Body of pancreas (tissue), 4 donors: ENCODE measurements around the gene SMC5. TPM values are rescaled to one million over a fixed set of nuclear protein-coding genes. Genes with fewer than 3 reads are reported as not detected.
A peak's percentile ranks its signal among the peaks of the same experiment; 100 is the strongest.

Source experiments
- ATAC-seq: fragments of 150-250 bp; one replicate; pipeline ENCODE4 v1.9.1; 2016
- DNase-seq, 4 donors: peaks; one replicate each; pipeline ENCODE4 v3.0.0-alpha.2; 2019
- H3K27ac ChIP-seq, 4 donors: fragments of 200-600 bp; sonication (generic); 1 replicate in 3 of 4; 2 replicates in 1 of 4; pipeline versions ENCODE4 v1.5.1 to v1.6.1; 2016 to 2019; ENCODE audit warnings: mild to moderate bottlenecking in 1 of 4, mixed read lengths in 1 of 4, moderate library complexity in 1 of 4
- H3K27me3 ChIP-seq, 2 donors: fragments of 200-600 bp; sonication (generic); one replicate each; pipeline ENCODE4 v1.6.0; 2016; ENCODE audit warnings: mild to moderate bottlenecking in 1 of 2
- H3K36me3 ChIP-seq, 2 donors: fragments of 200-600 bp; sonication (generic); replicated peaks in 1 of 2; 2 replicates each; pipeline ENCODE4 v1.5.1; 2016; ENCODE audit warnings: low read depth in 2 of 2; ENCODE audit not compliant: insufficient read depth in 1 of 2
- H3K4me1 ChIP-seq: fragments of 200-600 bp; sonication (generic); one replicate; pipeline ENCODE4 v1.6.0; 2016
- H3K4me3 ChIP-seq, 2 donors: fragments of 200-600 bp; sonication (generic); 1 replicate in 1 of 2; 2 replicates in 1 of 2; pipeline ENCODE4 v1.5.1; 2016 to 2019
- H3K9me3 ChIP-seq, 3 donors: fragments of 200-600 bp; sonication (generic); 1 replicate in 2 of 3; 2 replicates in 1 of 3; pipeline ENCODE4 v1.5.1; 2016
- POLR2A ChIP-seq, 3 donors: fragments of 450-650 bp; IDR thresholded peaks; one replicate each; pipeline ENCODE4 v1.6.1; 2016; ENCODE audit warnings: antibody characterized with exemption in 3 of 3, mild to moderate bottlenecking in 2 of 3
- WGBS, 2 donors: methylation state at CpG; one replicate each; pipeline ENCODE4 v1.1.5; 2017; 5-methylcytosine and 5-hydroxymethylcytosine counted together
- intact Hi-C: fragments of 100-400 bp; cut with DNase I; formaldehyde crosslinking; loops from one replicate; pipeline ENCODE4 v1.15.1; 2023
- total RNA-seq, 2 donors: library from RNA; depleted of rRNA; stranded (reverse); fragments of >200 nt; gene quantifications; one replicate each; pipeline ENCODE4 v1.1.0, GENCODE V29; 2016
- TF ChIP-seq, protein P1 (sequence below), 7 experiments: fragments of 450-650 bp in 4 of 7; fragments of 200-600 bp in 3 of 7; sonication (generic) in 3 of 7; IDR thresholded peaks; one replicate each; pipeline ENCODE4 v1.5.1; 2016 to 2019; ENCODE audit warnings: antibody characterized with exemption in 7 of 7

Gene SMC5
- total RNA-seq, 2 donors from 2014 or later, result 27.2 to 27.4 TPM

DNA sequence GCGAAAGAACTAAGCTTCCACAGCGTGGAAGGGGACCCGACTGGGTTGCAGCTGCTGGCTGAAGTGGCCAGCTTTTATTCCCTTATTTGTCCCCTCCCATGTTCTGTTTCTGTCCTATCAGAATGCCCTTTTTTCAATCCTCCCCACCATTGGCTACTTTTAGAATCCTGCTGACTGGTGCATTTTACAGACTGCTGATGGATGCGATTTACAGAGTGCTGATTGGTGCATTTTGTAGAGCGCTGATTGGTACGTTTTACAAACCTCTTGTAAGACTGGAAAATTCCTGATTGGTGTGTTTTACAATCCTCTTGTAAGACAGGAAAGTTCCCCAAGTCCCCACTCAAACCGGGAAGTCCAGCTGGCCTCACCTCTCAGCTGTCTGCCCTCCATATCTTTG lies 105.0 kb downstream of the SMC5 start:
- no peaks in the 10 kb centered on the region for H3K27me3 ChIP-seq
- WGBS, 2 donors, result 90 to 93% methylated on average over 7 of the region's 7 CpGs
- intact Hi-C loops, result no loop called here
- H3K27ac ChIP-seq, result no peak overlapping the region
- no peak for DNase-seq
- no peak for TF ChIP-seq POLR2A (IDR thresholded peaks at IDR 0.05)
- H3K36me3 ChIP-seq, result no peaks in the 10 kb centered on the region
- no peaks in the 10 kb centered on the region for H3K4me1 ChIP-seq
- no peak overlapping the region for H3K4me3 ChIP-seq
- no peaks in the 10 kb centered on the region for H3K9me3 ChIP-seq
- ATAC-seq, result no peak

- Histone ChIP-seq H3K9me3 (no peaks in the 10 kb centered on the region), H3K4me1 (no peaks in the 10 kb centered on the region), H3K36me3 (no peaks in the 10 kb centered on the region), H3K27me3 (no peaks in the 10 kb centered on the region), H3K27ac (no peak overlapping the region), H3K4me3 (no peak overlapping the region)
- DNase-seq (no peak), ATAC-seq (no peak)
- TF ChIP-seq, protein P1, sequence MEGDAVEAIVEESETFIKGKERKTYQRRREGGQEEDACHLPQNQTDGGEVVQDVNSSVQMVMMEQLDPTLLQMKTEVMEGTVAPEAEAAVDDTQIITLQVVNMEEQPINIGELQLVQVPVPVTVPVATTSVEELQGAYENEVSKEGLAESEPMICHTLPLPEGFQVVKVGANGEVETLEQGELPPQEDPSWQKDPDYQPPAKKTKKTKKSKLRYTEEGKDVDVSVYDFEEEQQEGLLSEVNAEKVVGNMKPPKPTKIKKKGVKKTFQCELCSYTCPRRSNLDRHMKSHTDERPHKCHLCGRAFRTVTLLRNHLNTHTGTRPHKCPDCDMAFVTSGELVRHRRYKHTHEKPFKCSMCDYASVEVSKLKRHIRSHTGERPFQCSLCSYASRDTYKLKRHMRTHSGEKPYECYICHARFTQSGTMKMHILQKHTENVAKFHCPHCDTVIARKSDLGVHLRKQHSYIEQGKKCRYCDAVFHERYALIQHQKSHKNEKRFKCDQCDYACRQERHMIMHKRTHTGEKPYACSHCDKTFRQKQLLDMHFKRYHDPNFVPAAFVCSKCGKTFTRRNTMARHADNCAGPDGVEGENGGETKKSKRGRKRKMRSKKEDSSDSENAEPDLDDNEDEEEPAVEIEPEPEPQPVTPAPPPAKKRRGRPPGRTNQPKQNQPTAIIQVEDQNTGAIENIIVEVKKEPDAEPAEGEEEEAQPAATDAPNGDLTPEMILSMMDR (IDR thresholded peaks at IDR 0.05), result no peak
- WGBS, 2 donors, result 85 to 89% methylated on average over 6 of the region's 6 CpGs
- intact Hi-C loops, result no loop called here
Observed at GRCh38 chr9:70367305-70367930, 108.6 kb downstream of the SMC5 start.

- ATAC-seq, result no peak
- Histone ChIP-seq H3K36me3 (no peaks in the 10 kb centered on the region), H3K4me3 (no peak overlapping the region), H3K27me3 (no peaks in the 10 kb centered on the region), H3K4me1 (no peaks in the 10 kb centered on the region), H3K9me3 (no peaks in the 10 kb centered on the region), H3K27ac (no peak overlapping the region)
- 79 to 88% methylated on average over 17 of the region's 17 CpGs for WGBS, 2 donors
- intact Hi-C loops, result no loop called here
- no peak for DNase-seq
- TF ChIP-seq, protein P1 (IDR thresholded peaks at IDR 0.05), result no peak
- no peak for TF ChIP-seq POLR2A (IDR thresholded peaks at IDR 0.05)
Observed at GRCh38 chr9:70374962-70375618, 116.3 kb downstream of the SMC5 start.

DNA sequence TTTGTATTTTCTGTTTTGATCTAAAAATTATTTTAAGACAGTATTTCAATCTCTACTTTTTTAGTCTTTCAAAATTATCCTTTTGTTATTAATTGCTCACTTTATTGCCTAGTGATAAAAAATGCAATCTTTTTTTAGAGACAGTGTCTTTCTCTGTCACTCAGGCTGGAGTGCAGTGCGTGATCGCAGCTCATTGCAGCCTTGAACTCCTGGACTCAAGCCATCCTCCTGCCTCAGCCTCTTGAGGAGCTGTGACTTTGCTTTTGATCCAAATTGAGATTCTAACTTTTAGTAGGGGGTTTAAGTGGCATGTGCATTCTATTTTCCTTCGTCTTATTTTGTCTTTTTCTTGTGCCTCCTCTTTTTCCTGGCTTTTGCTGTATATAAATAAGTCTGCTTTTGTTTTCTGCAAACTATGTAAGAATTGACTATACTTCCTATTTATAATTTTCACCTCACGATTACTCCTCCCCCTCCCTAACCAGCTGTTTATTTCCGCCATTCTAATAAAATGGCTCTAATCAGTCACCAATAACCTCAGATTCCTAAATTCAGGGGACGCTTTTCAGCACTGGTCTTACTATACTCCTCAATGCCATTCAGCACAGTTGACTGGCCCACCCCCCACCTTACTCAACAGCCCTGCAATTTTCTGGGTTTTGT lies 123.4 kb downstream of the SMC5 start:
- Histone ChIP-seq H3K36me3 (peaks cover 0 to 11% of the 10 kb centered on the region in 2 donors), H3K27me3 (no peaks in the 10 kb centered on the region), H3K27ac (no peak overlapping the region), H3K9me3 (no peaks in the 10 kb centered on the region), H3K4me1 (peaks cover 13% of the 10 kb centered on the region), H3K4me3 (no peak overlapping the region)
- WGBS, 2 donors, result 63 to 65% methylated on average over 6 of the region's 6 CpGs
- ATAC-seq (no peak), DNase-seq (no peak)
- no peak for TF ChIP-seq POLR2A (IDR thresholded peaks at IDR 0.05)
- TF ChIP-seq, protein P1 (IDR thresholded peaks at IDR 0.05), result no peak
- intact Hi-C loops, result no loop called here

DNA sequence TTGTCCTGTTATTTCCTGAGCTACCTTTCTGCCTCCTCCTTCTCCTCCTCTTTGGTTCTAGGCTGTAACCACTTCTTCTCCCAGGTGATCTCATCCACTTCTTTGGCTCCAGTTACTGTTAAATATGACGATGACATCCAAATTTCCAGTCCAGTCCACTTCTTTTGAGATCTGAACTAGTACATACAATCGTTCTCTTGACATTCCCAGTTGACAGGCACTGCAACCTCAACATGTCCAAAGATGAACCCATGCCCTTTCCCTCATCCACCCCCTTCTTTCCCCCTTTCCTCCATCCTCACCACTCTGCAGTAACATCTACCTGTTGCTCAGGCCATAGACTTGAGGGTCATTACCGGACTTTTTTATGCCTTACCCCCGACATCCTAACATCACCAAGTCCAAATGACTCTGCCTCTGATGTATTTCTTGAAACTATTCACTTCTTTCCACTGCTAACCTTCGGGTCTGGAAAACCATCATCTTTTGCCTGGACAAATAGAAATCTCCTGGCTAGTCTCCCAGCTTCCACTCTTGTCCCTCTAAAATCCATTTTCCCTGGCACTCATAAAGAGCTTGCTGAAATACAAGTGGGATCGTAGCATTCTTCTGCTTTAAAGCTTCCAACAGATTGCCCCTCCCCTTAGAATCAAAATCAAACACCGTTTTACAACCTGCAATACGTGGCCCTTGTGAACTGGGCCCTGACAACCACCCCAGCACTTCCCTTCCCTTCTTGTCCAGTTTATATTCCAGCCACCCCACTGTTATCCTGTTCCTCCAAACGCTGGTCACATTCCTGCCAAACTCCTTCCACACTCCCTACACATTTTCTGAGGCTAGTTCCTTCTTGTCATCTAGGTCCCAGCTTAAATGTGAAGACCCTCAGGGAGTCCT lies 124.2 kb downstream of the SMC5 start:
- TF ChIP-seq POLR2A (IDR thresholded peaks at IDR 0.05), result no peak
- TF ChIP-seq, protein P1 (IDR thresholded peaks at IDR 0.05), result no peak
- no peak for DNase-seq
- H3K4me3 ChIP-seq, result no peak overlapping the region
- peaks cover 0 to 11% of the 10 kb centered on the region in 2 donors for H3K36me3 ChIP-seq
- 73 to 88% methylated on average over 9 of the region's 9 CpGs for WGBS, 2 donors
- H3K4me1 ChIP-seq, result peaks cover 13% of the 10 kb centered on the region
- intact Hi-C loops, result no loop called here
- peak; percentile 17 for ATAC-seq
- no peak overlapping the region for H3K27ac ChIP-seq
- H3K27me3 ChIP-seq, result no peaks in the 10 kb centered on the region
- no peaks in the 10 kb centered on the region for H3K9me3 ChIP-seq
